Stimulated activated CD4-positive, alpha-beta T cell treated with anti-CD3 and anti-CD28 coated beads, Interleukin-15, amount 100 ng/mL, for 1 hour (primary cell): Measurements from ENCODE around the gene ISY1.
"Not testable (repeated sequence)": the region's sequence is repeated elsewhere in the genome, so short reads cannot be mapped to it uniquely, and the experiment has no call there.

Source experiments
- DNase-seq, 2 donors: peaks; one replicate each; pipeline ENCODE4 v3.0.0-alpha.2; 2020; ENCODE audit warnings: low read depth in 1 of 2, low spot score in 1 of 2

ISY1 gene

GRCh38 chr3:129160891-129161859 is at the start of gene ISY1:
Gene ISY1 (minus strand): TSS chr3:129161063. CDS start chr3:129160975, 88 bp downstream.
- DNase-seq = peak; percentile 67 to 76

- no peak for DNase-seq
These were observed 46.6 kb upstream of the ISY1 start for GRCh38 chr3:129207479-129207878.

- DNase-seq = no peak
These were observed 44.4 kb upstream of the ISY1 start for GRCh38 chr3:129205109-129205832.

- no peak for DNase-seq
These were observed 43.6 kb upstream of the ISY1 start for GRCh38 chr3:129204473-129204872.

- no peak for DNase-seq
These were observed 38.5 kb upstream of the ISY1 start for GRCh38 chr3:129199366-129199765.

GRCh38 chr3:129197321-129197720 is 36.5 kb upstream of the ISY1 start:
- DNase-seq = no peak

GRCh38 chr3:129196601-129197000 is 35.7 kb upstream of the ISY1 start:
- no peak for DNase-seq

GRCh38 chr3:129195731-129196256 is 34.9 kb upstream of the ISY1 start:
- no peak for DNase-seq

- not testable (repeated sequence) for DNase-seq
These were observed 28.9 kb upstream of the ISY1 start for GRCh38 chr3:129189793-129190192.

GRCh38 chr3:129187857-129188256 is 27.0 kb upstream of the ISY1 start:
- no peak for DNase-seq

- no peak for DNase-seq
These were observed 24.9 kb upstream of the ISY1 start for GRCh38 chr3:129185783-129186182.

GRCh38 chr3:129184784-129185542 is 24.1 kb upstream of the ISY1 start:
- not testable (repeated sequence) for DNase-seq

- no peak for DNase-seq
These were observed 23.5 kb upstream of the ISY1 start for GRCh38 chr3:129184396-129184657.

- DNase-seq = peak; percentile 84 to 90
These were observed 22.9 kb upstream of the ISY1 start, which contains the start of gene CNBP for GRCh38 chr3:129183569-129184395. Gene CNBP (minus strand): TSS chr3:129183896. CDS start chr3:129171757, 12,139 bp downstream.

- no peak for DNase-seq
These were observed 21.7 kb upstream of the ISY1 start for GRCh38 chr3:129182390-129183185.

GRCh38 chr3:129181819-129182218 is 21.0 kb upstream of the ISY1 start:
- no peak for DNase-seq

GRCh38 chr3:129180461-129180860 is 19.6 kb upstream of the ISY1 start:
- DNase-seq = no peak

- no peak for DNase-seq
These were observed 15.2 kb upstream of the ISY1 start for GRCh38 chr3:129176051-129176450.

- no peak for DNase-seq
These were observed 12.9 kb upstream of the ISY1 start for GRCh38 chr3:129173725-129174124.

GRCh38 chr3:129173206-129173605 is 12.3 kb upstream of the ISY1 start:
- DNase-seq = no peak
